CD4-positive, alpha-beta T cell treated with Interleukin-1 beta for 1 hour (primary cell): ENCODE results near the gene TMEM212.

Experiments
- DNase-seq, 2 donors: peaks; one replicate each; pipeline ENCODE4 v3.0.0-alpha.2; 2020 to 2022

The TMEM212 gene

GRCh38 chr3:171842864-171843518, at the start of gene TMEM212:
TSS of gene TMEM212 (plus strand) at chr3:171843349. CDS start at chr3:171843384, 35 bp downstream.
- DNase-seq: no peak

- DNase-seq: no peak
These were observed 46.4 kb upstream of the TMEM212 start for GRCh38 chr3:171796625-171797264.

GRCh38 chr3:171797265-171797679, 45.9 kb upstream of the TMEM212 start:
- no peak for DNase-seq

- DNase-seq: no peak
These were observed 45.3 kb upstream of the TMEM212 start for GRCh38 chr3:171797873-171798272.

GRCh38 chr3:171799501-171799900, 43.6 kb upstream of the TMEM212 start:
- no peak for DNase-seq

- DNase-seq: no peak
These were observed 41.2 kb upstream of the TMEM212 start for GRCh38 chr3:171801738-171802589.

GRCh38 chr3:171802590-171802956, 40.6 kb upstream of the TMEM212 start:
- no peak for DNase-seq

GRCh38 chr3:171803044-171803443, 40.1 kb upstream of the TMEM212 start:
- no peak for DNase-seq

GRCh38 chr3:171804618-171805389, 38.3 kb upstream of the TMEM212 start:
- DNase-seq: no peak

GRCh38 chr3:171805687-171806086, 37.5 kb upstream of the TMEM212 start:
- no peak for DNase-seq

- no peak for DNase-seq
These were observed 36.7 kb upstream of the TMEM212 start for GRCh38 chr3:171806200-171807128.

GRCh38 chr3:171807129-171807675, 35.9 kb upstream of the TMEM212 start:
- DNase-seq: no peak

- no peak for DNase-seq
These were observed 35.3 kb upstream of the TMEM212 start for GRCh38 chr3:171807806-171808205.

- DNase-seq: no peak
These were observed 33.6 kb upstream of the TMEM212 start for GRCh38 chr3:171809611-171809860.

- peak; percentile 38 to 58 for DNase-seq
These were observed 33.1 kb upstream of the TMEM212 start, which contains the start of gene PLD1 for GRCh38 chr3:171809861-171810628. TSS of gene PLD1 (minus strand) at chr3:171810483. CDS start at chr3:171738051, 72,432 bp downstream.

- DNase-seq: no peak
These were observed 32.4 kb upstream of the TMEM212 start for GRCh38 chr3:171810629-171811294.

GRCh38 chr3:171811295-171811912, 31.7 kb upstream of the TMEM212 start:
- DNase-seq: no peak

GRCh38 chr3:171811913-171812335, 31.2 kb upstream of the TMEM212 start:
- DNase-seq: no peak

- DNase-seq: no peak
These were observed 30.3 kb upstream of the TMEM212 start for GRCh38 chr3:171812811-171813210.
